Neural progenitor cell (in vitro differentiated cells): ENCODE measurements around the gene TTC39A.

Experiments used
- EZH2 ChIP-seq: fragments of 200-600 bp; sonication (generic); IDR thresholded peaks from 2 replicates; pipeline ENCODE4 v1.6.1; 2017; ENCODE audit warnings: antibody characterized with exemption, mild to moderate bottlenecking, moderate library complexity
- TF ChIP-seq, protein P1 (sequence below): fragments of 200-600 bp; sonication (generic); IDR thresholded peaks from 2 replicates; pipeline ENCODE4 v1.5.1; 2017; ENCODE audit warnings: antibody characterized with exemption, mild to moderate bottlenecking

DNA sequence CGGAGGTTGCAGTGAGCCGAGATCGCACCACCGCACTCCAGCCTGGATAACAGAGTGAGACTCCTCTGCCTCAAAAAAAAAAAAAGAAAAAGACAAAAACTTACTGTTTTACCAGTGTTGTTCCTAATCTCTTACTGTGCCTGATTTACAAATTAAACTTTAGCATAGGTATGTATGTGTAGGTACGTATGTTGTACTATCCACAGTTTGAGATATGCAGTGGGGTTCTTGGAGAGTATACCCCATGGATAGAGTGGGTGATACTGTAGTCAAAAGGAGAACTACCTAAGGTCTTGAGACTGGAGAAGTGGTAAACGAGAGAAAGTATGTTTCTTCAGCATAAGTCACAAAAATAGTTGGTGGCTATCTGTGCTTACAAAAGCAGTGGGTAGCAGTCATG lies 55.7 kb downstream of the TTC39A start:
- TF ChIP-seq EZH2 = no peak
- TF ChIP-seq, protein P1, sequence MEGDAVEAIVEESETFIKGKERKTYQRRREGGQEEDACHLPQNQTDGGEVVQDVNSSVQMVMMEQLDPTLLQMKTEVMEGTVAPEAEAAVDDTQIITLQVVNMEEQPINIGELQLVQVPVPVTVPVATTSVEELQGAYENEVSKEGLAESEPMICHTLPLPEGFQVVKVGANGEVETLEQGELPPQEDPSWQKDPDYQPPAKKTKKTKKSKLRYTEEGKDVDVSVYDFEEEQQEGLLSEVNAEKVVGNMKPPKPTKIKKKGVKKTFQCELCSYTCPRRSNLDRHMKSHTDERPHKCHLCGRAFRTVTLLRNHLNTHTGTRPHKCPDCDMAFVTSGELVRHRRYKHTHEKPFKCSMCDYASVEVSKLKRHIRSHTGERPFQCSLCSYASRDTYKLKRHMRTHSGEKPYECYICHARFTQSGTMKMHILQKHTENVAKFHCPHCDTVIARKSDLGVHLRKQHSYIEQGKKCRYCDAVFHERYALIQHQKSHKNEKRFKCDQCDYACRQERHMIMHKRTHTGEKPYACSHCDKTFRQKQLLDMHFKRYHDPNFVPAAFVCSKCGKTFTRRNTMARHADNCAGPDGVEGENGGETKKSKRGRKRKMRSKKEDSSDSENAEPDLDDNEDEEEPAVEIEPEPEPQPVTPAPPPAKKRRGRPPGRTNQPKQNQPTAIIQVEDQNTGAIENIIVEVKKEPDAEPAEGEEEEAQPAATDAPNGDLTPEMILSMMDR = no peak
